SH-SY5Y (cell line): Measurements from ENCODE around the gene ENOX1.

Experiments used
- GATA2 ChIP-seq: IDR thresholded peaks from 2 replicates; pipeline ENCODE4 v1.6.1; 2011; ENCODE audit warnings: mild to moderate bottlenecking, low read depth, low read length
- GATA3 ChIP-seq: IDR thresholded peaks from 2 replicates; pipeline ENCODE4 v1.6.1; 2011; ENCODE audit warnings: low read depth, mild to moderate bottlenecking, low read length, moderate library complexity

DNA sequence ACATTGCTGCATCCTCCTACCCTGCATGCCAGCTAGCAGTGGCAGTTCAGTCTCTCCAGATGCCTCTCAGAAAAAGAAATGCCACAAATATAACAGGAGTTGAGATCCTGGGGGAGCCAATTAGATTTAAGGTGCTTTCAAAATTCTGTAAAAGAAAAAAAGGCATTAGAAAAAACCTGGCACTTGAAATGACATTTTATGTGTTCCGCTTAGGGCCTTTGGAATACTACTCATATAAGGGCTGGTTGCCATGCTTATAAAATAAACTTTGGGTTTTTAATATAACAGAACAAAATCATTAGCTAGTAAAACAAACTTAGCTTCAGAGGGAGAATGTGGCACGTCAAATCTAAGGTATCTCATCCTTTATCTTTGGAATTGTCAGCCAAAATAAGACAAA is 104.1 kb downstream of the ENOX1 start:
- TF ChIP-seq GATA2 = no peak
- TF ChIP-seq GATA3 = no peak
